CD4-positive, CD25-positive, alpha-beta regulatory T cell (primary cell): Measurements from ENCODE around the gene RNGTT. TPM values are rescaled to one million over a fixed set of nuclear protein-coding genes. Genes with fewer than 3 reads are reported as not detected.
"Not testable (repeated sequence)": the region's sequence is repeated elsewhere in the genome, so short reads cannot be mapped to it uniquely, and the experiment has no call there.

ENCODE experiments used
- ATAC-seq, 2 donors: fragments of 150-1000 bp; cut with Tn5 transposase; one replicate each; pipeline ENCODE4 v1.10.0; 2021; ENCODE audit warnings: low read depth in 2 of 2, moderate number of reproducible peaks in 2 of 2, moderate library complexity in 1 of 2
- DNase-seq, 3 donors: peaks; one replicate each; pipeline versions ENCODE4 v3.0.0 to v3.0.0-alpha.2; 2012 to 2022; ENCODE audit warnings: mixed read lengths in 1 of 3
- H3K27ac ChIP-seq: one replicate; pipeline ENCODE4 v1.7.0; 2013; ENCODE audit warnings: mild to moderate bottlenecking, low read length; ENCODE audit not compliant: insufficient read depth, poor library complexity, severe bottlenecking
- H3K27me3 ChIP-seq: one replicate; pipeline ENCODE4 v1.7.0; 2013; ENCODE audit warnings: low read length; ENCODE audit not compliant: control insufficient read depth, insufficient read depth
- H3K36me3 ChIP-seq: one replicate; pipeline ENCODE4 v1.7.0; 2013; ENCODE audit warnings: mild to moderate bottlenecking, low read length, moderate library complexity; ENCODE audit not compliant: control insufficient read depth, insufficient read depth
- H3K4me1 ChIP-seq: 2 replicates; pipeline ENCODE4 v1.7.0; 2013; ENCODE audit warnings: mild to moderate bottlenecking, low read length; ENCODE audit not compliant: insufficient read depth, control insufficient read depth, poor library complexity, severe bottlenecking
- H3K4me3 ChIP-seq: one replicate; pipeline ENCODE4 v1.7.0; 2013; ENCODE audit warnings: low read depth, mild to moderate bottlenecking, low read length, moderate library complexity
- H3K9me3 ChIP-seq, 2 experiments: 1 replicate in 1 of 2; 2 replicates in 1 of 2; pipeline ENCODE4 v1.7.0; 2013; ENCODE audit warnings: low read length in 2 of 2, mild to moderate bottlenecking in 1 of 2, moderate library complexity in 1 of 2; ENCODE audit not compliant: control insufficient read depth in 2 of 2
- H3K27ac Mint-ChIP-seq, 3 donors: one replicate each; pipeline ENCODE4 v1.8.0; 2020 to 2022; ENCODE audit warnings: mild to moderate bottlenecking in 3 of 3, mixed read lengths in 3 of 3, moderate library complexity in 2 of 3
- H3K27me3 Mint-ChIP-seq: one replicate; pipeline ENCODE4 v1.8.0; 2022; ENCODE audit warnings: mild to moderate bottlenecking, mixed read lengths
- H3K36me3 Mint-ChIP-seq: one replicate; pipeline ENCODE4 v1.8.0; 2020; ENCODE audit warnings: mixed read lengths
- H3K4me1 Mint-ChIP-seq, 4 donors: one replicate each; pipeline ENCODE4 v1.8.0; 2020 to 2022; ENCODE audit warnings: mixed read lengths in 4 of 4, mild to moderate bottlenecking in 1 of 4
- H3K4me3 Mint-ChIP-seq, 4 donors: one replicate each; pipeline ENCODE4 v1.8.0; 2020 to 2022; ENCODE audit warnings: mild to moderate bottlenecking in 4 of 4, mixed read lengths in 4 of 4, moderate library complexity in 3 of 4
- H3K9me3 Mint-ChIP-seq, 7 donors: one replicate each; pipeline ENCODE4 v1.8.0; 2020 to 2022; ENCODE audit warnings: mixed read lengths in 7 of 7, mild to moderate bottlenecking in 3 of 7, moderate library complexity in 2 of 7
- polyA plus RNA-seq, 4 donors: library from polyadenylated mRNA; unstranded; fragments of 300-500 nt; fragmentation: Illumina TruSeq; gene quantifications; one replicate each; pipeline ENCODE4 v1.2.3, GENCODE V29; 2021
- total RNA-seq: library from RNA; stranded (reverse); gene quantifications from one replicate; pipeline ENCODE4 v1.2.3, GENCODE V29; 2022

The RNGTT gene
- total and polyA plus RNA-seq, 5 donors from 2014 or later: 14.8 to 22.5 (median 21.8) TPM

DNA sequence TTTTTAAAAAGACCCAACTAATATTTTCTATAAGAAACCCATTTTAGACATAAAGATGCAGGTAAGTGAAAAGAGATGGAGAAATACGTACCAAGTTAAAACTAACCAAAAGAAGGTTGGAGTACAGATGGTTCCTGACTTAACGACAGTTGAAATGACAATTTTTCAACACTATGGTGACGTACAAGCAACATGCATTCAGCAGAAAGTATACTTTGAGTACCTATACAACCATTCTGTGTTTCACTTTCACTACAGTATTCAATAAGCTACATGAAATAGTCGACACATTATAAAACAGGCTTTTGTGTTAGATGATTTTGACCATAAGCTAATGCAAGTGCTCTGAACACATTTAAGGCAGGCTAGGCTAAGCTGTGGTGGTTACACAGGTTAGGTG is 228.9 kb downstream of the RNGTT start:
- no peak for ATAC-seq
- no peaks in the 10 kb centered on the region for H3K27me3 Mint-ChIP-seq
- no peak for DNase-seq
- Histone ChIP-seq H3K4me3 (no peak overlapping the region), H3K27me3 (no peaks in the 10 kb centered on the region), H3K36me3 (no peaks in the 10 kb centered on the region), H3K9me3 (no peaks in the 10 kb centered on the region), H3K27ac (no peak overlapping the region), H3K4me1 (no peaks in the 10 kb centered on the region)
- H3K27ac Mint-ChIP-seq: no peak overlapping the region
- H3K4me3 Mint-ChIP-seq: no peak overlapping the region
- H3K4me1 Mint-ChIP-seq: peaks cover 13 to 37% (median 21%) of the 10 kb centered on the region in 4 donors
- H3K36me3 Mint-ChIP-seq: peaks cover 37% of the 10 kb centered on the region
- H3K9me3 Mint-ChIP-seq: peaks cover 0 to 4% (median 0%) of the 10 kb centered on the region in 7 donors

DNA sequence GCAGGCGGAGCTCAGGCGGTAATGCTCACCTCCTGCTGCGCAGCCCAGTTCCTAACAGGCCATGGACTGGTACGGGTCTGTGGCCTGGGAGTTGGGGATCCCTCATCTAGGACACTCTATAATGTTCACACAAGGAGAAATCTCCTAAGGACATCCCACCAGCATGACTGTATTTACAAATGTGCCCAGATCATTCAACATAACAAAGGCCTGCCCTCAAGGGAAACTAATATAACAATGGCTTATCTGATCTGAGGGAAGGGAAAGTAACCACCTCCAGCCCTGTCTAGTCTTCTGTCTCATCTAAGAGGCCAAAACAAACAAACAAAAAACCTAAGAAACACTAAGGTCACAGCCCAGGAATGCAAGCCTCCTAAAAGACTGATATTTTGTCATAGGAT is 232.8 kb downstream of the RNGTT start:
- Mint-ChIP-seq H3K36me3 (peaks cover 11% of the 10 kb centered on the region), H3K4me1 (peaks cover 20 to 46% (median 24%) of the 10 kb centered on the region in 4 donors), H3K4me3 (no peak overlapping the region), H3K27me3 (no peaks in the 10 kb centered on the region), H3K9me3 (peaks cover 0 to 4% (median 0%) of the 10 kb centered on the region in 7 donors), H3K27ac (no peak overlapping the region)
- H3K9me3 ChIP-seq: no peaks in the 10 kb centered on the region
- H3K36me3 ChIP-seq: no peaks in the 10 kb centered on the region
- ATAC-seq (no peak), DNase-seq (no peak)
- H3K4me3 ChIP-seq: no peak overlapping the region
- H3K27ac ChIP-seq: no peak overlapping the region
- no peaks in the 10 kb centered on the region for H3K27me3 ChIP-seq
- no peaks in the 10 kb centered on the region for H3K4me1 ChIP-seq

DNA sequence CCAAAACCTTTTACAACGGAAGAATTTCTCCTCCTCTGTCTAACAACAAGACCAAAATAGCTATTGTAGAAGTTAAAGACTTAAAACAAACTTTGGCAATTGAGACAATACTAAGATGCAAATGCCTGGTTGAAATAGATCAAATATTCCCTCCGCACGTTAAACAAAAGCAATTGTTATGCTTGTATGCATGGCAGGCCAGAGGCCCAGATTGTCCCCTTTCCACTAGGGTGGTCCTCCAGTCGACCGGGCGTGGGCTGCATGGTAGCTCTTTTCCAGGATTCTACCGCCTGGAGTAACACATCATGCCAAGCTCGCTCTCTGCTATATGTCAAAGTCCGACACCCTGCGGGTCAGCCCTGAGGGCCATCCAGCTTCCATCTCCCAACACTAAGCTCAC is 234.7 kb downstream of the RNGTT start:
- Histone ChIP-seq H3K4me1 (peaks cover 4% of the 10 kb centered on the region), H3K9me3 (no peaks in the 10 kb centered on the region), H3K36me3 (no peaks in the 10 kb centered on the region), H3K4me3 (no peak overlapping the region), H3K27me3 (no peaks in the 10 kb centered on the region), H3K27ac (no peak overlapping the region)
- DNase-seq: no peak
- Mint-ChIP-seq H3K27ac (no peak overlapping the region), H3K4me1 (peaks cover 14 to 32% (median 21%) of the 10 kb centered on the region in 4 donors), H3K4me3 (no peak overlapping the region), H3K36me3 (peaks cover 18% of the 10 kb centered on the region), H3K27me3 (no peaks in the 10 kb centered on the region), H3K9me3 (peaks cover 0 to 4% (median 0%) of the 10 kb centered on the region in 7 donors)
- ATAC-seq: no peak

DNA sequence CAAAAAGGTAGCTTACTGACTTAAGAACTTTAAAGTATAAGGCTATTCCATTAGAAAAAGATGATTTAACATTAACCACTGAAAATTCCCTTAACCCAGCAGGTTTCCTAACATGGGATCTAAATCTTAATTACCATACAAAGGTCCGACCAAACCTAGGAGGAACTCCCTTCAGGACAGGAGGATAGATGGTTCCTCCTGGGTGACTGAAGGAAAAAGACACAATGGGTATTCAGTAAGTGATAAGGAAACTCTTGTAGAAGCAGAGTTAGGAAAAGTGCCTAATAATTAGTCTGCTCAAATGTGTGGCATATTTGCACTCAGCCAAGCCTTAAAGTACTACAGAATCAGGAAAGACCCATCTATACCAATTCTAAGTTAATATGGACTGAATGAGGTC is 237.0 kb downstream of the RNGTT start:
- H3K27me3 ChIP-seq: not testable (repeated sequence)

DNA sequence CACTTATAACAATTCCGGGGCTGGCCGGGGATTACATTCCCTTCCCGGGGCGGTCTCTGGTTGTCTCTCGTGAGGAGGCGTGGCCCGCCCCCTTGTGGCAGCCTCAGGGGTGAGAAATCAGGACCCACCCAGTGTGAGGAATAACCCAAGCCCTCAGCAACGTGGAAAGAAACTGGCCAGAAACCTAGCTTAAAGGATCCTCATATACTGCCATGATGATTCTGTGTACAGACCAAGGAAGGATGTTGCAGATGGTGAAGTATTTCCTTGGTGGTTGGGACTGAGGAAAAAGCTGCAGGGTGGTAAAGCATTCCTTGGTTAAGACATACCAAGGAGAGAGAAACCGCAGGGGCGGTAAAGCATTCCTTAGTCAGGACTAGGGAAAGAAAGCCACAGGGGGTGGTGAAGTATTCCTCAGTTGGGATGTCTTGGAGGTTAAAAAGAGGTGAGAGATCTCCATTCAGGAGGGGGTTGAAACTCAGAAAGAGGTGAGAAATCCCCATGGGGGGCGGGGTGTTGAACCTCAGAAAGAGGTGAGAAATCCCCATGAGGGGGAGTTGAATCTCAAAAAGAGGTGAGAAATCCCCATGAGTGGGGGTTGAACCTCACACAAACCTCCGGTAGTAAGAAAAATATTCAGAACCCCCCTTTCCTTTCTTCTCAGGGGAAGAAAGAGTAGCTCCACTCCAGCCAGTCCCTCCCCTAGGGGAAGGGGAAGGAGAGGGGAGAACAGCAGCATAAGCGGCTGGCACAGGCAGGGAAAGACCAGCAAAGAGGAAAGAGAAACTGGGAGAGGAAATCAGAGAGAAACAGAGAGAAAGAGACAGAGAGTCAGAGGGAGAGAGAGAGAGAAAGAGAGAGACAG is 238.1 kb downstream of the RNGTT start:
- H3K4me3 Mint-ChIP-seq: no peak overlapping the region
- H3K36me3 ChIP-seq: no peaks in the 10 kb centered on the region
- H3K27me3 ChIP-seq: no peaks in the 10 kb centered on the region
- no peaks in the 10 kb centered on the region for H3K27me3 Mint-ChIP-seq
- H3K27ac Mint-ChIP-seq: peak overlapping the region; percentile 17 to 83 (median 23)
- peaks cover 18% of the 10 kb centered on the region for H3K36me3 Mint-ChIP-seq
- H3K4me1 Mint-ChIP-seq: peaks cover 10 to 21% (median 13%) of the 10 kb centered on the region in 4 donors
- H3K4me1 ChIP-seq: peaks cover 4% of the 10 kb centered on the region
- no peak overlapping the region for H3K27ac ChIP-seq
- peaks cover 0 to 3% (median 0%) of the 10 kb centered on the region in 7 donors for H3K9me3 Mint-ChIP-seq
- no peak overlapping the region for H3K4me3 ChIP-seq
- ATAC-seq: no peak
- H3K9me3 ChIP-seq: no peaks in the 10 kb centered on the region
- DNase-seq: no peak

More for the DNA sequence above, 237.0 kb downstream of the RNGTT start:
- H3K4me1 ChIP-seq, H3K27me3 Mint-ChIP-seq, H3K4me3 Mint-ChIP-seq, H3K27ac ChIP-seq, H3K9me3 Mint-ChIP-seq, ATAC-seq, H3K9me3 ChIP-seq, H3K4me3 ChIP-seq, H3K36me3 ChIP-seq, DNase-seq: not testable (repeated sequence)
- Mint-ChIP-seq H3K4me1 (peaks cover 14 to 21% (median 15%) of the 10 kb centered on the region in 4 donors), H3K36me3 (peaks cover 23% of the 10 kb centered on the region), H3K27ac (peak overlapping the region in 1 of 3 donors; percentile 3)

DNA sequence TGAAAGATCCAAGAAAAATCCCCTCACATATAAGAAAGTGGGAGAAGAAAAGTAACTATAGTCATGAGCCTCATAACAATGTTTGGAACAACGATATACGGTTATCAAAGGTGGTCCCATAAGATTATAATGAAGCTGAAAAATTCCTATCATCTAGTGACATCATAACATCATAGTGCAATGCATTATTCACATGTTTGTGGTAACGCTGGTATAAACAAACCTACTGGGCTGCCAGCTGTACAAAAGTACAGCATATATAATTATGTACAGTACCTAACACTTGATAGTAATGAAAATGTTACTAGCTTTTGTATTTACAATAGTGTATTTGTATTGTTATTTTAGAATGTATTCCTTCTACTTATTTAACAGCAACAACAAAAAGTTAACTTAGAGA is 240.7 kb downstream of the RNGTT start:
- Mint-ChIP-seq H3K4me1 (peaks cover 6 to 10% (median 8%) of the 10 kb centered on the region in 4 donors), H3K36me3 (peaks cover 17% of the 10 kb centered on the region), H3K9me3 (peaks cover 0 to 3% (median 0%) of the 10 kb centered on the region in 7 donors), H3K4me3 (no peak overlapping the region), H3K27me3 (no peaks in the 10 kb centered on the region), H3K27ac (no peak overlapping the region)
- DNase-seq (no peak), ATAC-seq (no peak)
- no peak overlapping the region for H3K27ac ChIP-seq
- no peaks in the 10 kb centered on the region for H3K27me3 ChIP-seq
- no peaks in the 10 kb centered on the region for H3K9me3 ChIP-seq
- H3K4me1 ChIP-seq: peaks cover 4% of the 10 kb centered on the region
- H3K36me3 ChIP-seq: peaks cover 2% of the 10 kb centered on the region
- no peak overlapping the region for H3K4me3 ChIP-seq

DNA sequence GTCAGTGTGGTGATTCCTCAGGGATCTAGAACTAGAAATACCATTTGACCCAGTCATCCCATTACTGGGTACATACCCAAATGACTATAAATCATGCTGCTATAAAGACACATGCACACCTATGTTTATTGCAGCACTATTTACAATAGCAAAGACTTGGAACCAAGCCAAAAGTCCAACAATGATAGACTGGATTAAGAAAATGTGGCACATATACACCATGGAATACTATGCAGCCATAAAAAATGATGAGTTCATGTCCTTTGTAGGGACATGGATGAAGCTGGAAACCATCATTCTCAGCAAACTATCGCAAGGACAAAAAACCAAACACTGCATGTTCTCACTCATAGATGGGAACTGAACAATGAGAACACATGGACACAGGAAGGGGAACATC is 247.0 kb downstream of the RNGTT start:
- H3K36me3 Mint-ChIP-seq: peaks cover 14% of the 10 kb centered on the region
- H3K4me1 ChIP-seq, H3K27me3 ChIP-seq, DNase-seq, H3K9me3 ChIP-seq, H3K9me3 Mint-ChIP-seq, ATAC-seq, H3K27ac ChIP-seq, H3K36me3 ChIP-seq, H3K4me3 Mint-ChIP-seq, H3K27me3 Mint-ChIP-seq, H3K4me3 ChIP-seq, H3K27ac Mint-ChIP-seq: not testable (repeated sequence)
- peaks cover 0 to 11% (median 5%) of the 10 kb centered on the region in 4 donors for H3K4me1 Mint-ChIP-seq
